ENCODE data around the gene DOCK7.

DNA sequence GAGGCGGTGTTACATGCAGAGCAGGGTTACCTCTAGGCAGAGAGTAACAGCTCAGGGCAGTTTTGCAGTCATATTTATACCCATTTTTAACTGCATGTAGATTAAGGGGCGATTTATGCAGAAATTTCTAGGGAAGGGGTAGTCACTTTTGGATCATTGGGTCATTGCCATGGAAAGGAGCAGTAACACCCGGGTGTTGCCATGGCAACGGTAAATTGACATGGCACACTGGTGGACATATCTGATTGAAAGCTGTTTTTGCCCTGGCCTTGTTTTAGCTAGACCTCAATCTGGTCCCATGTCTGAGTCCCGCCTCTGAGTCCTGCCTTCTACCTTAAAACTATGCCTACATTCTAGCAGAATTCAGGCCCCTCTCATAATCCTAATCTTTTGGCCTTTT, 263.1 kb downstream of the DOCK7 start:
- TF ChIP-seq EZH2 (optimal IDR thresholded peaks at IDR 0.05; ENCODE audit: low read depth, low read length) (no peak), EZH2phosphoT487 (IDR thresholded peaks at IDR 0.05; ENCODE audit: low read length) (no peak)
- TF ChIP-seq, protein P1, sequence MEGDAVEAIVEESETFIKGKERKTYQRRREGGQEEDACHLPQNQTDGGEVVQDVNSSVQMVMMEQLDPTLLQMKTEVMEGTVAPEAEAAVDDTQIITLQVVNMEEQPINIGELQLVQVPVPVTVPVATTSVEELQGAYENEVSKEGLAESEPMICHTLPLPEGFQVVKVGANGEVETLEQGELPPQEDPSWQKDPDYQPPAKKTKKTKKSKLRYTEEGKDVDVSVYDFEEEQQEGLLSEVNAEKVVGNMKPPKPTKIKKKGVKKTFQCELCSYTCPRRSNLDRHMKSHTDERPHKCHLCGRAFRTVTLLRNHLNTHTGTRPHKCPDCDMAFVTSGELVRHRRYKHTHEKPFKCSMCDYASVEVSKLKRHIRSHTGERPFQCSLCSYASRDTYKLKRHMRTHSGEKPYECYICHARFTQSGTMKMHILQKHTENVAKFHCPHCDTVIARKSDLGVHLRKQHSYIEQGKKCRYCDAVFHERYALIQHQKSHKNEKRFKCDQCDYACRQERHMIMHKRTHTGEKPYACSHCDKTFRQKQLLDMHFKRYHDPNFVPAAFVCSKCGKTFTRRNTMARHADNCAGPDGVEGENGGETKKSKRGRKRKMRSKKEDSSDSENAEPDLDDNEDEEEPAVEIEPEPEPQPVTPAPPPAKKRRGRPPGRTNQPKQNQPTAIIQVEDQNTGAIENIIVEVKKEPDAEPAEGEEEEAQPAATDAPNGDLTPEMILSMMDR (IDR thresholded peaks at IDR 0.05; ENCODE audit: low read length), result no peak
